Measurements from ENCODE around the gene PTPRN2. TPM values are rescaled to one million over a fixed set of nuclear protein-coding genes. Genes with fewer than 3 reads are reported as not detected.

The PTPRN2 gene
- polyA plus RNA-seq, 1 experiment, result 0.02 TPM

GRCh38 chr7:158228986-158229385 lies 358.6 kb downstream of the PTPRN2 start:
- TF ChIP-seq CTCF (IDR thresholded peaks at IDR 0.05; ENCODE audit: low read depth, low read length), result no peak
- Histone ChIP-seq H3K27me3 (ENCODE audit: control insufficient read depth, insufficient read depth, low read length) (no peaks in the 10 kb centered on the region), H3K4me3 (ENCODE audit: low read depth, low read length) (no peak overlapping the region), H3K27ac (ENCODE audit: low read depth, low read length) (no peak overlapping the region), H3K9me3 (ENCODE audit: control insufficient read depth, insufficient read depth, low read length) (peaks cover 33% of the 10 kb centered on the region)
- CTCF ChIA-PET, result no interaction called here
- POLR2A ChIA-PET, result no interaction called here
- no peak for DNase-seq (ENCODE audit: low read depth, low spot score)

DNA sequence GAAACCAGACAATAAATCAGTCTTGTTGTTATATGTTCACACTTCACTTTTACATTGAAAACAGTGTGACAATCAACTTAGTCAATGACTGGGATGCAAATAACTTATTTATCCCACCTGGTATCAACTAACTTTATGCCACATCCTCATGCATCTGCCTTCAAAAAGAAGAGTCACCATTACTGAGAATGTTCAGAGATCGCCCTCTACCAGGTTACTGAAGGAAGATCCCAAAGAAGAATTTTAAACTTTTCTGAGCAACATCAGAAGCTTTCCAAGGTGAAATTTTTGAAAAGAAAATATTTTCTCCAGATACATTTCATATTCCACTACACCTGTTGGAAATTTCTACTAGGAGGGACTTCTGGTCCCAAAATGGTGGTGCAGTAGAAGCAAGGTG lies 359.5 kb downstream of the PTPRN2 start:
- no peak for TF ChIP-seq CTCF (IDR thresholded peaks at IDR 0.05; ENCODE audit: low read depth, low read length)
- no peak for DNase-seq (ENCODE audit: low read depth, low spot score)
- H3K27me3 ChIP-seq (ENCODE audit: control insufficient read depth, insufficient read depth, low read length), result no peaks in the 10 kb centered on the region
- H3K4me3 ChIP-seq (ENCODE audit: low read depth, low read length), result no peak overlapping the region
- peaks cover 33% of the 10 kb centered on the region for H3K9me3 ChIP-seq (ENCODE audit: control insufficient read depth, insufficient read depth, low read length)
- ChIA-PET CTCF (no interaction called here), POLR2A (no interaction called here)
- H3K27ac ChIP-seq (ENCODE audit: low read depth, low read length), result no peak overlapping the region

GRCh38 chr7:158227258-158227984 lies 360.2 kb downstream of the PTPRN2 start:
- no peak for DNase-seq (ENCODE audit: low read depth, low spot score)
- ChIA-PET CTCF (no interaction called here), POLR2A (no interaction called here)
- peaks cover 33% of the 10 kb centered on the region for H3K9me3 ChIP-seq (ENCODE audit: control insufficient read depth, insufficient read depth, low read length)
- no peak overlapping the region for H3K27ac ChIP-seq (ENCODE audit: low read depth, low read length)
- TF ChIP-seq CTCF (IDR thresholded peaks at IDR 0.05; ENCODE audit: low read depth, low read length), result no peak
- no peaks in the 10 kb centered on the region for H3K27me3 ChIP-seq (ENCODE audit: control insufficient read depth, insufficient read depth, low read length)
- H3K4me3 ChIP-seq (ENCODE audit: low read depth, low read length), result no peak overlapping the region

GRCh38 chr7:158216198-158216597 lies 371.4 kb downstream of the PTPRN2 start:
- ChIA-PET CTCF (no interaction called here), POLR2A (no interaction called here)
- Histone ChIP-seq H3K27me3 (ENCODE audit: control insufficient read depth, insufficient read depth, low read length) (no peaks in the 10 kb centered on the region), H3K9me3 (ENCODE audit: control insufficient read depth, insufficient read depth, low read length) (peaks cover 9% of the 10 kb centered on the region), H3K27ac (ENCODE audit: low read depth, low read length) (no peak overlapping the region), H3K4me3 (ENCODE audit: low read depth, low read length) (no peak overlapping the region)
- no peak for DNase-seq (ENCODE audit: low read depth, low spot score)
- no peak for TF ChIP-seq CTCF (IDR thresholded peaks at IDR 0.05; ENCODE audit: low read depth, low read length)

DNA sequence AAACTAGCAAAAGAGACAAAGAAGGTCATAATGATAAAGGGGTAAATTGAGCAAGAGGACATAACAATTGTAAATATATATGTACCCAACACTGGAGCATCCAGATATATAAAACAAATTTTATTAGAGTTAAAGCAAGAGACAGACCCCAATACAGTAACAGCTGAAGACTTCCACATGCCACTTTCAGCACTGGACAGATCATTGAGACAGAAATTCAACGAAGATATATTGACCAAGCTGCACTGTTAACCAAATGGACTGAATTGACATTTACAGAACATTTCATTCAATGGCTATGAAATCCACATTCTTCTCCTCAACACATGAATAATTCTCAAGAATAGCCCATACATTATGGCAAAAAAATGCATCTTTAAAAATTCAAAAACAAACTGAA lies 378.2 kb downstream of the PTPRN2 start:
- Histone ChIP-seq H3K4me3 (ENCODE audit: low read depth, low read length) (no peak overlapping the region), H3K27me3 (ENCODE audit: control insufficient read depth, insufficient read depth, low read length) (no peaks in the 10 kb centered on the region), H3K27ac (ENCODE audit: low read depth, low read length) (no peak overlapping the region), H3K9me3 (ENCODE audit: control insufficient read depth, insufficient read depth, low read length) (peaks cover 15% of the 10 kb centered on the region)
- CTCF ChIA-PET, result no interaction called here
- no peak for DNase-seq (ENCODE audit: low read depth, low spot score)
- TF ChIP-seq CTCF (IDR thresholded peaks at IDR 0.05; ENCODE audit: low read depth, low read length), result no peak
- POLR2A ChIA-PET, result interaction anchor here (0.6 kb wide), 1 partner anchor 28 kb away, joined by 4 read pairs; no protein-coding TSS in a partner anchor
